ENCODE measurements around the gene AGAP1. TPM values are rescaled to one million over a fixed set of nuclear protein-coding genes. Genes with fewer than 3 reads are reported as not detected.
A peak's percentile ranks its signal among the peaks of the same experiment; 100 is the strongest.

The AGAP1 gene
- polyA plus RNA-seq, 5 donors: 14.7 to 19.2 (median 18.4) TPM

DNA sequence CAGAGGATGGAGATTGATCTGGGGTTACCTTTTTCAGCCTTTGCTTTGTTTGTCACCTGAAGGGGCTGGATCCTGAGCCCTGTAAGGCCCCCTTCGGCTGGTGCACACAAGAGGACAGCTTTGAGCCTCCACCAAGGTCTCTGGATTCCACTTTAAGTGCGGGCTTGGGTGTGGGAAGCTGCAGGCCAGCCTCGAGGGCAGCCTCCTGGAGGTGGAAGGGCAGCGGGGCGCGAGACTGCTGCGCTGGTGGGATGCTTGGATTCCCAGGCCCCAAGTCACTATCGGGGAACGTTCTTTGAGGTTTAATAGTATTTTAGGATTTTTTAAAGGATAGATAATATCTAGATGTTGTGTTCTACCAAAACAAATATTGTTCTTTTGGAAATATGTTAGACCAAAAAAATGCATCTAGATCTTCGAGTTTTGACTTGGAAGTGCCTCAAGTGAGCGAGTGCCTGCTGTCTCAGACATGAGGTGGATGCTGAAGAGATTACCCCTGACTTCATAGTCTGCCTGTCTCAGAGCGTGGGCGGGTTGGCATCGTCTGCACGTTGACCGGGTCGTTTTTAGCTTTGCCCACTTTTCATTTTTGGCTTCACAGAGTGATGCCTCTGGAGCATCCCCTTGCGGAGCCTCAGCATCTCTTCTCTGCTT is 113.8 kb downstream of the AGAP1 start:
- DNase-seq: no peak

DNA sequence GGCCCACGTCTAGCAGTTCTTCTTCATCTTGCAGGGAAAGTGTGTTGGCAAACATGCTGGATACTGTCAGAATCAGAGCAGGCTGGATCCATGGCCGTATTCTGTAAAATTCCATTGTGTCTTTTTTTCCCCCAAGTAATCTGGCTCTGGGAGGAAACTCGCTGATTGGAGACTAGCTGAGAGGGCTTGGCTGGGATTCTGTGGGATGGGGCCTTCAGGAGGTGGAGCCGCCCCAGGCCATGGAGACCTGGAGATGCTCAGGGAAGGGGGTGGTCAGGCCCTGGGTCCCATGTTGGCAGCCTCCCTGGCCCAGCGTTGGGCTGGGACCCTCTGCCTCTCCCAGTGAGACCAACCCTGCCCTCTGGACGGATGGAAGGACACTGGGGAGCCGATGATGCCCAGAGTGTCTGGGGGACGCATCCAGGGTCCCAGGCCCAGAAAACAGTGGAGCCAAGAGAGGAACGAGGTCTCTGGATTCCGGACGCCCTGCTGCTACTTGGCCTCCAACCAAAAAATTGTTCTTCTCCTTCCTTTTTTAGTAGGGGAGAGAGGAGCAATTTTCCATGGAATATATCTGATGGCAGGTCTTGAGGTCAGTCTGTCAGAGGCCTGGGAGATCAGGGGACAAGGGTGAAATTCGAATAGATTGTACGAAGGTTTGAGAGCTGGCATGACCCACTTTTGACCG is 114.5 kb downstream of the AGAP1 start:
- no peak for DNase-seq

DNA sequence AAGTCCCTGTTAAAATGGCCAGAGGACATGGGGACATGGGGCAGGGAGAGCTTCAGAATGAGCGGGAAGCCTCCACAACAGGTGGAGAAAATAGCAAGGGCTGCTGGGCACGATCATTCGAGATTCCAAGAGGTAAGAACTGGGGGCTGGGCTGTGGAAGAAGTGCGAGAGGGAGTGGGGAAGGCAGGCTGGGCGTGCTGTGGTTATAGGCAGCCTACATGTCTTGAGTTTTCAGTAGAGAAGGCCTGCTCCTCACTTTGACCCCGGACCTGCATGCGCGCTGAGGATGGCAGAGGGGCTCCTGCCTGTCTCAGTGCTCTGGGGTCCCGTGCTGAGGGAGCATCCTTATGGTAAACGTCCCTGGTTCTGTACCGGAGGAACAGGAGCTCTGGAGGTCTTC is 115.5 kb downstream of the AGAP1 start:
- no peak for DNase-seq

DNA sequence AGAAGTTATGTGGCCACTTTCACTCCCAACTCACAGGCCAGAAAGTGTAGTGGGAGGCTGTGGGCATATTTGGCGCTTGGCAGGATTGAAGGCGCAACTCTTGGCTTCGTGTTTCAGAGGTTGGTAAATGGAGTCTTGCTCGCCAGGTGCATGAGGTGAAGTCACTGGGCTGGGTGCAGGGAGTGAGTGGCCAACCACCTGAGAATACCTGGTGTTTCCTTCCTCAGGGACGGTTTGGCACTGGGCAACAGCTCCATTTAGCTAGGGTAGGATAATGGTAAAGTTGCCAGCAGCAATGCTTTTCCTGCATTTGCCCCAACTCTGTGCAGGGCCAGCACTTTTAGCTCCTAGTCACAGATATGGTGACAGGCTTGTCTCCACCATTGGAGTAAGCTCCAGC is 115.9 kb downstream of the AGAP1 start:
- no peak for DNase-seq

DNA sequence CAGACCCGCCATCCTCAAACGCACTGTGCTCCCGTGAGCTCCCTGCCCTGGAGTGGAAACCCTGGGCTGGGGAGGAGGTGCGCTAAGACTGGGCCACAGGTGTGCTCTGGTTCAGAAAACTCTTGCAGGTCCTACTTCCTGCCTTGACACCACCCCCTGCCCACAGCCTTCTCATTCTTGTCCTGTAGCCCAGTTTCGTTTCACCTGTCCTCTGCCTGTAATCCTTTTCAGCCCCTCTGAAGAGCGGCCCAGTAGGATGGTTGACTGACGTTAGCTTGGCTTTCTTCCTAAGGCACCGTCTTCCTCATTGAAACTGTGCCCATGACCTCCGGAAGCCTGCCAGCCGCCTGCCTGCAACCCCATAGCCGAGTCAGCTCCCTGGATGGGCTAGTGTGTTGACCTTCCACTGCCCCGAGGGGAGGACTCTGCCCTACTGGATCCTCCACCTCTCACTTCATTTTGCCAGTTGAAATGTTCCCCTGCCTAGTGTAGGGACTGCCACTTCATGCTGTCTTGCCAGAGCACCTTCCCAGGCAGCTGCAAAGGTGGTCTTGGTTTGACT is 116.9 kb downstream of the AGAP1 start:
- no peak for DNase-seq

DNA sequence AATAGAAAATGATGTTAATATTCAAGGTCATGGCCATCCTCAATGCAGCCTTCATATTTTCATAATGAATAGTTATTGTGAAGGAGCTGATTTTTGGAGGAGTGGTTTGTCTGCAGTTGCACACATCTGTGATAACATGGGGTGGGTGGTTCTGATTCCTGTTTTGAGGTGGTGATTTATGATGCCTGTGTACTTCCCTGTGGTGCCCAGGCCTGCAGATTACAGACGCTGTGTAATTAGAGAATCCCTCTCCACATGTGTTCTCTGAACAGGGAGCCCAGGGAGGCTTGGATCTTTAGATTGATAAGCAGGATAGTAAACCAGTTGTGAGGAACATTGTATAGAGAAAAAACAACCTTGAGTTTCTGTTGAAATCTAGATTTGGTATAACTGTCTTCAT is 117.5 kb downstream of the AGAP1 start:
- DNase-seq: no peak

DNA sequence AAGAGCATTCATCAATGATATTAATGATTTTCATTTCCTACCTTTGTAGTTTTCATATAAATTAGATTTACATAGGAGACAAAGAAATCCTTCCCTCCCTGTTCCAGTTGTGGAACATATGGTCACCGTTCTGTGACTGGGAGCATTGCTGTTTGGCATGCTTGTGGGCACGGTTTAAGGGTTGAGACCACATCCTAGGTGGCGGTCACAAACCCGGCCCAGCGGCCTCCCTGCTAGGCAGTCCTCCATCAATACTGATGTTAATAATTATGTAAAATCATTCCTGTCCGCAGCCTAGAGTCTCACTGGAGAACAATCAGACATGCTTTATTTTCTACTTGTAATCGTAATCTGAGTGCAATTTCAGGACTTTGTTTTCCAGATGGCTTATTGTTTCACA is 117.9 kb downstream of the AGAP1 start:
- no peak for DNase-seq

DNA sequence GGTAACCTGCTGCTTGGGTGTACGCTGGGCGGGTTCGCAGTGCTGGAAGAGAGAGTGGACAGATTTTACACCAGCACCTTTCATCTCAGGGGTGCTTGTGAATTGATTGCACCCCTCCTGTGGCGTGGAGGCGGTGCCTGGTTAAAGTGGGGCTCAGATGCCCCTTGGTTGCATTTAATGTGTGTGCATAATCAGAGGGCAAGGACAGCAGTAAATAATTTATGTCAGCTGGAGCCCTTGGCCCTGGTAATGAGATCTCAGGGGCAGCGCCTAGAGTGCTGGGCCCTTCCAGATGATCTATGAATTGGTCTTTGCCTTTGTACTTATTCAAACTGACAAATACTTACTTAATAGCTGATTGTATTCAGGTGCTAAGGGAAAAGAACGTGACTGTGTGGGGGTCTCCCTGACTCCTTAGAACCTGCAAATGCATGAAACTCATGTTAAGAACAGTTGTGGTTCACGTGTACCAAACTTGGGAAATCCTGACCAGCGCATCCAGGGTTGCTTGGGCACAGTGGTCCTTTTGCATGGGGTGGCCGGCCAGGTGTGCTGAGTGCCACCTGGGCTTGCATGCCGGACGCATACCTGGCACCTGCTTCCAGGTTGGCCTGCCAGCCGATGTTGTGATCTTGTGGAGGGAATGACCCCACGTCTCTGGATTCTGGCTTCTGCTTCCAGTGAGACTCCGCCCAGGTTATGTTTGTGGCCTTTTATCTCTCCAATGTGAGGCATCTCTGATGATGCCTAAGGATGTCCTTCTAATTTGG is 118.5 kb downstream of the AGAP1 start:
- no peak for DNase-seq

DNA sequence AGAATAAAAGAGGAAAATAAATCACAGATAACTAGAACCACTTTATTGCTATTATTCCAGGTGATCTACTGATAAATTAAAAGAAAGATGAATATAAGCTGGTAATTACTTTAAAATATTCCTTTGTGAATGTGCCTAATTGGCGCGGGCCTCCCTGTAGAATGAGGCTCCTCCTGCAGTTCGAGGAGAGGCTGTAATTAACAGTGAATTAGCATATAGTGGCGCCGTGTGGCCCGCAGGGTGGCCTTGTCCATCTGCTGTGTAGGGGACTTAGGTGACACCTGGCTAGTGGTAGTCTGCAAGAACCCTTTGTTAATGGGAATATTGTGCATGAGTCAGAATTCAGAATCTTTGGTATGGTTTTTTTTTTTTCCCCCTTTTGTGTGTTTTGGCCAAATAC is 119.8 kb downstream of the AGAP1 start:
- no peak for DNase-seq

DNA sequence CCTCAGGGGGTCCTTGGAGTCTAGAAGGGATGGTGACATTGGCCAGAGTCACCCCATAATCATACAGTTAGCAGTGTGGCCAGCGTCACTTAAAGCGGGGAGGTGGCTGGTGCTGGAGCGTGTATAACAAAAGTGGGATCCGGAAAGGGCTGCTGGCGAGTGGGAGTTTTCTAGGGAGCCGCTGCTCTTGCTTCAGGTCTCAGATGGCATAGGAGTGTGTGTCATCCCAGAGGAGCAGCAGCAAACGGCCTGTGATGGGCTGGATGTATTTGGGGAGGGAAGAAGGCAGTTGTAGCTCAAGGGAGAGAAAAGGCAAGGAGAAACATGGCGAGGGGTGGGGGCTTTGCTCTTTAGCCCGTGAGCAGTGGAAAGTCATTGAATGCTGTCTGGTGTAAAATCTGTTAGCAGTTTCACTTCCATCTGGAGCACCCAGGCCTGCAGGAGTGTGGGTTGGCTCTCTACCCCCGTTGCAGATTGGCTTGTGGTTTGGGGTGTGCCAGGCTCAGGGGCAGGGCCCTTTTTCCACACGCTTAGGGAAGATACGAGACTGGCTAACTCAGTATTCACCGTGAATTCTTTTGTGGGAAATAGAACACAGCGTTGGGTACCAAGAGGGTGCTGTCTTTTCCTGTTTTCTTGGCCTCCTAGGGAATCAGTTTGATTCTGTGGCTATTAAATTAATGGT is 120.5 kb downstream of the AGAP1 start:
- no peak for DNase-seq

DNA sequence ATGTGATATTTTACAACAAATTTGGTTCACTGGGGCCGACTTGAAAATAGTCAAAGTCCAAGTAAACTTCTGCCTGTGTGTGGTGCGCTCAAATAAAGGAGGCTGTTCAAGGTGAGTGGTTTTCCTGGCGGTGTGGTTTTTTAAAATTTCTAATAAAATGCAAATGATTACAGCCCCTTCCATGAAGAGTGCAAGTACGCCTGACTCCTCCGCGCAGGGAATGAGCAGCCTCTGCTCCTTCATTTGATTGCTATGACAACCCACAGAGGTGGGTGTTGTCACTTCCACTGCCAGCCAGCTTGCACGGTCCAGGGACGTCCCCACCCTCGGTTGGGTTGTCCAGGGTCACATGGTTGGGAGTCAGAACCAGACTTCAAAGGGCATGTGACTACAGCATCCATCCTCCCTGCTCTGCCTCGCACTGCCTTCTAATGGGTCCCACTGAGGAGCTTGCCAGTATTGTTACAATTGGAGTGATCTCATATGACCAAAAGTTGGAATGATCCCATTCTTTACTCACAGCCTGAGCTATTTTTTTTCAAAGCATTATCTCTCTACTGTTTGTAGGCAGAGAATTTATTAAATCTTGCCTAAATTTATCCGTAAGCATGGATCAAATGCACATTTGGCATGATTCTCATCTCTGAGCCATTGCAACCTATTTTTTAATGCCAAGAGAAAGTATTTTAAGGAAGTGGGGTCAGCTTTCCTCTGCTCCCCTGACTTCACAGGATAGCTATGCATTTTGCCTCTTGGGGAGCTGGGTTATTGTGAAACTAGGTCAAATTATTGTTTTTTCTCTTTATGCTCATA is 121.3 kb downstream of the AGAP1 start:
- DNase-seq: peak; percentile 49 to 50

DNA sequence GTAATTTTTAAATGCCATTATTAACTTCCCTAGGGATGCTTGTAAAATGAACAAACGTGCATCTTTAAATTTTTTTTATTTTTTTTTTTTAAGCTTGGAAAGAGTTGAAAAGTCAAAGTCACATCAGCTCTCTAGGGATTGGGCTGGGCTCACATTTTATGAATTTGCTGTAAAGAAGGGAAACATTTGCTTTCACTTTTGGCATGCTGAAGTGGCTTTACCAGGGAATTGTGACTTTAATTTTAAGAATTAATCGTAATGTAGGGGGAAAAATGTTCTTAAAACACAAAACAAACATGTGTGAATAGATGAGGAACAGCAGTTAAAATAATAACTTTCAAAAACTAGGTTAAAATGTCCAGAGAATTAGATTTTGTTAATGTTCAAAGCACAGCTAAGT is 123.0 kb downstream of the AGAP1 start:
- DNase-seq: peak; percentile 40 to 43

DNA sequence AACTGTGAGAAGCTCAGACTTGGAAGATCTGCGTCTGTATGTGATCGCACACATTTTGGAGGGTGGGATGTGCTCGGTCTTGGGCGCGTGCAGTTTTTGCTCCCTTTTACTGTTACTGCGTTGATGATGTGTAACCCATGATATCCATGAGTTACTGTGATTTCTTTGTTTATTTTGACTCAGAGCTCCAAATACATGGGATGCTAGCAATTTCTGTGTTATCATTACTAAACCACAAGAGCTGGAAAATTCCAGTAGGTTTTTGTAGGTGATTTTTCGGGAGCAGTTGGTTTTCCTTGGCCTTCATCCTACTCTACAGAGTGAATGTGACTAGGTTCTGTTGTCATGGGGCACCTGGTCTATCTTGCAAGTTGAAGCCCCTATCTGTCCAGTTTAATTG is 124.2 kb downstream of the AGAP1 start:
- DNase-seq: no peak

DNA sequence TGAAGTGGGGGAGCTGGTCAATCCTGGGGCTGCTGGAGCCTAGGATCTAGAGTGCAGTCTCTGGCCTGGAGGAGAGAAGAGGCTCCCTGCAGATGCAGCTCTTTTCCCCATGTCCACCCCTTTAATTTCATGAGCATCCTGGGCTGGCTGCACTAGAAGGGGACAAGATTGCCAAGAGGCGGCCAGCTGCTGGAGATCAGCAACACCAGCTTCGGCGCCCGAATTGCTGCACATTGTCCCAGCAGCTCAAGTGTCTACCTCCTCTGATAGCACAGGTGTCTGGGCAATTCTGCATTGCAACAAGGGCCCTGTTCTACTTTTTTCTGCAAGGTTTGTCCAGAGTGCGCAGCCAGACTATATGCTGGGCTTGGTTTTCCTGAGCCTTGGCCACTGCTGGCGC is 125.7 kb downstream of the AGAP1 start:
- DNase-seq: peak in 1 of 2 donors; percentile 45

DNA sequence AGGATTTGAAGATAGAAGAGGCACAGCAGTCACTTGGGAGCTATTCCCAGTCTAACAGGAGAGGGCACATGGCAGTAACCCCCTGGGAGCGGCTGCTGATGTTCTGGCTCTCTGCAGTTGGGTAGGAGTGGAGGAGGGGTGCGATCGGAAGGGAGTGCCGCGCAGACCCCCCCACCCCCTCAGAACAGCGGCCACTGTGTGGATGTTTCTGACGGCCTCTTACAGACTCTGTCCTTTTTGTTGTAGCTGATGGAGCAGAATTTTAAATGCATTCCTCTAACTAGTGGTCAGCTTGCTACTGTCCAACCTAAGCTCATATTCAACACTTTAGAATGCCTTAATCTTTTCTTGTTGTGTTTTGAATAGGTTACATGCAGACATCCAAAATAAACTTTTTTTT is 127.9 kb downstream of the AGAP1 start:
- no peak for DNase-seq

DNA sequence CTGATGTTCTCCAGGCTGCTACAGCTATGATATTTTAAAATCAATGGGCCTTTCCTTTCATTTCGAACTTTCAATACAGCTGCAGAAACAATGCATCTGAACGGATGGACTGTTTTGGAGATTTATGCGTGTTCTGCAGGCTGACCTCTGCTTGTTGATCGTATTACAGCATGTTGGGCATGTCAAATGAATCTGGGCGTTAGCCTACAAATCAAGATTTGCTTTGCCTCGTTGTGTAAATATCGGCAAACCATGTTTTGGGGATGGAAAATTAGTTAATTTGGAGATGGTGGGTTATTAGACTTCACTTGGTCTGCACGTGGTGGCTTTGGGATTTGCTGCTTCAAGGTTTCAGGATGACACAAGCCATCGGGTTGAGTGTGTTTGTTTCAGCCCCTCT is 129.3 kb downstream of the AGAP1 start:
- no peak for DNase-seq

DNA sequence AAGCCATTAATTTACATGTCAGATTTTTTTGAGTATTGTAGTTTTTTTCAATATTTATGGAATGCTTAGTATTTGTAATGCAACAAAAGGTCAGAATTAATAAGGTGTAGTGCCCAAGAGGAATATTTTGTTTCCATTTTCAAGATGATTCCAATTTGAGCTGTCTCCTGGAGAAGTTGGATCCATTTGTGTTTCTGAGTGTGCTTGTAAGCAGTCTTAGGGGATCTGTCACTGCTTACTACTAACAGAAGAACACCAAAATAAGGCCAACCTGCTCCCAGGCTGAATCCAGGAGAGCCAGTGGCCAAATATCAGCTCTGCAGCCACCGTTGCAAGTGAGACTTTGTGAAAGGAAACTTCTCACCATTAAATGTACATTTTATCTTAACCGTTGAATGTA is 129.9 kb downstream of the AGAP1 start:
- no peak for DNase-seq

DNA sequence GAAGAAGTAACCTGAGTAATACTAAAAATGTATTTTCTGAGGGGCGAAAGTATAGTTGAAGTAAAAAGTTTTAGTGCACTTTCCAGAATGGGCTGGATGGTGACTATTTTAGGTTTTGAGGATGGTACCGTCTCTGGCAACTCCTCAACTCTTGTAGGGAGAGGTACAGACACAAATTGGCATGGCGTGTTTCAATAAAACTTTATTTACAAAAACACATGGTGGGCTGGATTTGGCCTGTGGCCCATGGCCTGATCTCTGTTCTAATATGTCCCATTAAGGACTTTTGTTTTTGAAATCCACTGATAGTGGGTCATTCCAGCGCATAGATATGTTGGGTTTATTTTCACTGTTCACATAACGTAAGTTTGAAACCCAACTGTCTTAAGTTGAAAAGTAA is 132.8 kb downstream of the AGAP1 start:
- DNase-seq: no peak

DNA sequence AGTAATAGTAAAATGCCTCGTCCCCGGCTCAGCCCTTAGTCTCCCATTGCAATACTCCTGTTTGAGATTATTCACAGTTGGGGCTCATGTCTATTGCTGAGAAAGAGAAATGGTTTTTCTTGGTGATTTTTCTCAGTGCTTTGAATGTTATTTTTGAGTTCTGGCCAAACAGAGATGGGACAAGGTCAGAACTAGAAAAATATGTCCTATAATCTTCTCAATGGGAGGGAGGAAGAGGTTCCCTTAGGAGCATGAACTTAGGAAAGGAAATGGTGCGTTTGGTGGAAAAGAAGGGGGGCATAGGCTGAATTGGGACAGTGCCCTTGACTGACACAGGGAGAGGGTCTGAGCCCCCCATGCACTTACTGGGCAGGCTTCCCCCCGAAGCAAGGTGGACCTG is 133.8 kb downstream of the AGAP1 start:
- no peak for DNase-seq

DNA sequence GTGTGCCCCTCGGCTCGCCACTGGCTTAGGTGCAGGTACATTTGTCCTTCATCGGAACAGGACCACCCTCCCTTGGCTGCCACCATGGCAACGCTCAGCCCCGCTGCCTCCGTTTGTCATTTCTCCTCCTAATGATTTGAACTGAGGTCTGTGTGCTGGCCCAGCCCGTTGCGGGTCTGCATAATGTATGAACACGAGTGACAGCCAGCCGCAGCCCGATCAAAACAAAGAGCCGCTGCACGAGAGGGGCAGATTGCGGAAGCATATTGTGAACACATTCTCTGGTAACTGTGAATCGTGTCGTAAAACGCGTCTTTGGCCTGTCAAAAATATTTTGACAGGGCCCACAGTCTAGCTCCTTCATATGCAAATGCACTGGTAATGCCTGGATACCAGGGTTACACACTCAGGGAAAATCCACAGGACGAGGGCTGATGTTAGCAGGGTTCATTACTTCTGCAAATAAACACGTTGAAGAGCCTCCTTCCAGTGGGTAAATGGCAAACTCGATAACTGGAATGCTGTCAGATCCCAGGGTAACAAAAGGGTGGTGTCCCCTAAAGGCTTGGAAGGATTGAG is 137.0 kb downstream of the AGAP1 start:
- DNase-seq: no peak
